RCC 7860 (cell line): ENCODE measurements around the gene SDHC.
"Not testable (repeated sequence)": the region's sequence is repeated elsewhere in the genome, so short reads cannot be mapped to it uniquely, and the experiment has no call there.

ENCODE experiments used
- DNase-seq: peaks from one replicate; pipeline ENCODE4 v3.0.0-alpha.2; 2015; ENCODE audit warnings: low spot score
- FAIRE-seq: peaks from 2 replicates; lab custom pipeline; 2012; peaks lifted over from hg19 to GRCh38; lab: Jason Lieb, UNC

SDHC gene

GRCh38 chr1:161381707-161382106, 67.5 kb downstream of the SDHC start:
- DNase-seq (no peak), FAIRE-seq (no peak)

- FAIRE-seq (peak; percentile 83), DNase-seq (peak; percentile 57)
Observed at GRCh38 chr1:161382214-161383019, 68.2 kb downstream of the SDHC start.

DNA sequence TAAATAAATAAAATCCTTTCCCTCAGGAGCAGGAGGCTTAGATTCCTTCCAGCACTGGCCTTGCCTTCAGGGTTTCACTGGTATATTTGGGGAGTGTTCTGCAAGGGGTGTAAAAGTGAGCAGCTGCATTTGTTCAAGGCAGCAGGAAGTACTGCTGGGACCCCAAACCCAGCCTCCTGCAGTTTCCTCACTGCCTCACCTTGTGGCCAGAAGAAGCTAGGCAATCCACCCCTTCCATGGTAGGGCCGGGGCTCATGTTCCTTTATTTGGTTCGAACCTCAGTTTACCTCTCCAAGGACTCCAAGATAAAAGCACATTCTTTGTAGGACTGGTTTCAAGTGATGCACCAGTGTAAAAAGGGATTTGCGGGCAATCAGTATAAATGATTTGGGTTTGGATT, 74.5 kb downstream of the SDHC start:
- no peak for DNase-seq
- no peak for FAIRE-seq

DNA sequence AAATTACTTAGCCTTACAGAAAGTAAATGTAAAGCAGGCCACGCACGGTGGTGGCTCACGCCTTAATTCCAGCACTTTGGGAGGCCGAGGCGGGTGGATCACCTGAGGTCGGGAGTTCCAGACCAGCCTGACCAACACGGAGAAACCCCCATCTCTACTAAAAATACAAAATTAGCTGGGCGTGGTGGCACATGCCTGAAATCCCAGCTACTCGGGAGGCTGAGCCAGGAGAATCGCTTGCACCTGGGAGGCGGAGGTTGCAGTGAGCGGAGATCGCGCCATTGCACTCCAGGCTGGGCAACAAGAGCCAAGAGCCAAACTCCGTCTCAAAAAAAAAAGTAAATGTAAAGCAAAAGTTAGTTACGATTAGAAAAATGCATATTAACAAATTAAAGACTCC, 75.0 kb downstream of the SDHC start:
- DNase-seq, FAIRE-seq: not testable (repeated sequence)

DNA sequence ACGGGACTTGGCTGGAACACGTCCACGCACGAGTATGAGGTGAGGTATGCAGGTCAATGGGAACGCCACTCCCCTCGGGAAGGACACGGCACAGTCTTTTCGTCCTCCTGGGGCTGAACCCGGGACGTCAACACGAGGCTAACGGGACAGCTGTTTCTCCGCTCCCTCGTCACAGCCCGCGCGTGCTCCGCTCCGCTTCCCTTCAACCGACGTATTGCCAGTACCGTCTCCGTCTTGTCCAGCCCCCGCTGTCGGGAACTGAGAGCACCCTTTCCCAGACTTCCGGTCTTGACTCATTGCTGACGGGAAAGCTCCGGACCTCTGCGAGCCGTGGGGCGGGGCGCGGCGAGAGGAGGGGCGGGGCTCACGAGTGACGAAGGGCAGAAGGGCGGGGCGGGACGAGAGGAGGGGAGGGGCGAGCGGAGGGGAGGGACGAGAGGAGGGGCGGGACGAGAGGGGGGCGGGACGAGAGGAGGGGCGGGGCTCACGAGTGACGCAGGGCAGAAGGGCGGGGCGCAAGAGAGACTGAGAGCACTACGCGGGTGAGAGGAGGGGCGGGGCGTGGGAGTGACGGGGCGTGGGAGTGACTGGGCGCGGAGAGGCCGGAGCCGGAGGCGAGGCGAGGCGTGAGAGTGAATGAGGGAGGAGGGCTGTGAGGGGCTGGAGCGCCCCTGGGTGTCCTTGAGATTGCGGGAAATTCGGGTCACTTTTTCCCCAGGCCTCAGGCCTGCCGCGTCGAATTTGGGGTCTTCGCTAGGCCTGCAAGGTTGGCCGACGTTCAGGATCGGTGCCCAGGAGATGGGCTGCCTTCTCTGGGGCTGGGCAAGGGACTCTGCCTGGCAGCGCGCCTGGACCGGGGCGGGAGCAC, 75.7 kb downstream of the SDHC start:
- FAIRE-seq (no peak), DNase-seq (peak; percentile 95)

DNA sequence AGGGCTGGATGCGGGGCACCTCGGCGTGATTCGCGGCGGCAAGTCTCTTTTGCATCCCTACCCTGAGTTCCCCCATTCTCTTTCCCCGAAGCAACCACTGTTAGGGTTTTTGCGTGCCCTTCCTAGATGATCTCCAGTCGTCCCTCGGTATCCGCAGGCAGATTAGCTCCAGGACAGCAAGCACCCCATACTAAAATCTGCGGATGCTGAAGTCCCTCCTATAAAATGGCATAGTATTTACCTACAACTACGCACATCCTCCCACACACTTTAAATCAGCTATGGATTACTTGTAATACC, 76.3 kb downstream of the SDHC start:
- FAIRE-seq: no peak

GRCh38 chr1:161391136-161391535, 77.0 kb downstream of the SDHC start:
- not testable (repeated sequence) for DNase-seq, FAIRE-seq

More for the DNA sequence above, 76.3 kb downstream of the SDHC start:
- no peak for DNase-seq

DNA sequence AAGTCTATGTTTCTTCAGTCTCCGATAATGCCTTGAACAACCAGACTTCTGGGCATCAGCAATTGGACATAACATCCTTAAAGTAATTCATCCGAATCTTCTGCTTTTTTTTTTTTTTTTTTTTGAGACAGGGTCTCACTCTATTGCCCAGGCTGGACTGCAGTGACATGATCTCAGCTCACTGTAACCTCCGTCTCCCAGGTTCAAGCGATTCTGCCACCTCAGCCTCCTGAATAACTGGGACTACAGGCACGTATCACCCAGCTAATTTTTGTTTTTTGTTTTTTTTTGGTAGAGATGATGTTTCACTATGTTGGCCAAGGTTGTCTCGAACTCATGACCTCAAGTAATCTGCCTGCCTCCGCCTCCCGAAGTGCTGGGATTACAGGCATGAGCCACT, 77.4 kb downstream of the SDHC start:
- DNase-seq: no peak
- FAIRE-seq: no peak

- FAIRE-seq (no peak), DNase-seq (no peak)
Observed at GRCh38 chr1:161393151-161393550, 79.0 kb downstream of the SDHC start.

DNA sequence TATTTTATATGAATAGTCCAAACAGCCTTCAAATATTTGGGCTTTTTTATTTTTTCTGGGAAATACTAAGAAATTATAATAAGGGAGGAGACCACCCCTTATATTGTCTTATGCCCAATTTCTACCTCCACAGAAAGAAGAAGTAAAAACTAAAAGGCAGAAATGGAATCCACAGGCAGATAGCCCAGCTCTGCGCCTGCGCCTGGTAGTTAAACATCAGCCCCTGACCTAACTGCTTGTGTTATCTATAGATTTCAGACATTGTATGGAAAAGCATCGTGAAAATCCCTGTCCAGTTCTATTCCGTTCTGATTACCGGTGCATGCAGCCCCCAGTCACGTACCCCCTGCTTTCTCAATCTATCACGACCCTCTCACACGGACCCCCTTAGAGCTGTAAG, 82.9 kb downstream of the SDHC start:
- not testable (repeated sequence) for FAIRE-seq, DNase-seq

DNA sequence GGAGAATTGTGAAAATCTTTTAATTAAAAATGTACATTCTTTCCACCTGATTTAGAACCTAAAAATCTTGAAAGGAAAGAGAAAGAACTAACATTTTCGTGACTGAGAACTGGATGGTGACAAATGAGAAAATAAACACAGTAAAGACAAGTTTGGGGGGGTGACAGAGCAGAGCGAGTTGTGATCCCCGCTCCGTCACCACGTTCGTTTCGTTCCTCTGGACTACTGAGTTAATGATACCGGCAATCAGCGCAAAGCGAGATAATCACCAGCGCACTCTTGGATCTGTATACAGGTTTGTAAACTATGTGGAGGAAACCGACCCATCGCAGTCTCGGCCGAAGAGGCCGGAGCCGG, 84.7 kb downstream of the SDHC start:
- FAIRE-seq (no peak), DNase-seq (no peak)

DNA sequence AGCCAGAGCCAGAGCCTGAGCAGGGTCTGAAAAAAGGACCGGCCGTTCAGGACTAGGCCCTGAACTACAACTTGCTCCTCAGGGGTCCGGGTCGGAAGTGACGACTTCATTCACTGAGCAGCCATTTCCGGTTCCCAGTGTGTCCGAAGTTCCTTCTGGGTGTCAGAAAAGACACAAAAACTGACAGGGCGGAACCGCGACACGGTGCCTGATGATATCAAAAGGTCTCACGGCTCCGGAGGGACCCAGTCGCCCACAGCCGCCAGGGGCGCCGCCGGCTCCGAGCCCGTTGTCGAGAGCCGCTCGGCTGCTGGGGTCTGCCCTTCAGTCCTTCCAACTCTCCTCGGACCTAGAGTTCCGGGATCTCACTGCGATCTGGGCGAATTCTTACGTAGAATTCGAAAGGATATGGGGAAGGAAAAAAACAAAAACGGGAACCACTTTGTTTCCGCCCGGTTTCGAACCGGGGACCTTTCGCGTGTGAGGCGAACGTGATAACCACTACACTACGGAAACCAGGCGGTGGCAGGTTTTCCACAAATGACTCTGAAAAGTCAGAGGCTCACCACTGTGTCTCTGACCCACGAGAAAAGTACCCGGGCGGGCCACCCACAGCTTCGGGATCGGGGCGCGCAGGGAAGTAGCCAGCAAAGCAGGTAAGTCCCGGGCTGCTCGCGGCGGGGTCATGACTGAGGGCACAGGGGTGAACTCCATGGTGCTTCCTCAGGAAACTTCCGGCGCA, 85.2 kb downstream of the SDHC start:
- peak; percentile 94 for DNase-seq
- peak; percentile 2 for FAIRE-seq

DNA sequence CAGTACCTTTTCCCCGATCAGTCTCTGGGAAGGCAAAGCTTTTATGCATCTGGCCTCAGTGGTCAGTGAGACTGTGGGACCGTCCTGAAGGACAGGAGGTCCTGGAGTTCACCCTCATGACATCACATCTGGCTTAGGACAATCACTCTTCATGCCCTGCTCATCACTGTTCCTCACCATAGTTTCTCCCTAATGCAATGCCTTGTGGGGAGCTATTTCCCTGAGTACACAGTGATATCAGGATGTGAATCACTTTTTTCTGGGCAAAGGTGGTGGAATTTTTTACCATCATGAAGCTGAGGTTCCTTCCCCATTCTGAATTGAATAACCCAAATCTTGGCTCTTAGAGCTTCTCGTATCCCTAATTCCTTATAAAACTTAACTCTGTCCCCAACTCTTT, 88.3 kb downstream of the SDHC start:
- DNase-seq (no peak), FAIRE-seq (no peak)

GRCh38 chr1:161404051-161404597, 89.9 kb downstream of the SDHC start:
- FAIRE-seq (no peak), DNase-seq (no peak)

GRCh38 chr1:161406551-161406950, 92.4 kb downstream of the SDHC start:
- DNase-seq, FAIRE-seq: not testable (repeated sequence)

- FAIRE-seq (no peak), DNase-seq (no peak)
Observed at GRCh38 chr1:161407451-161407985, 93.3 kb downstream of the SDHC start.

- DNase-seq (no peak), FAIRE-seq (no peak)
Observed at GRCh38 chr1:161408429-161409052, 94.4 kb downstream of the SDHC start.

DNA sequence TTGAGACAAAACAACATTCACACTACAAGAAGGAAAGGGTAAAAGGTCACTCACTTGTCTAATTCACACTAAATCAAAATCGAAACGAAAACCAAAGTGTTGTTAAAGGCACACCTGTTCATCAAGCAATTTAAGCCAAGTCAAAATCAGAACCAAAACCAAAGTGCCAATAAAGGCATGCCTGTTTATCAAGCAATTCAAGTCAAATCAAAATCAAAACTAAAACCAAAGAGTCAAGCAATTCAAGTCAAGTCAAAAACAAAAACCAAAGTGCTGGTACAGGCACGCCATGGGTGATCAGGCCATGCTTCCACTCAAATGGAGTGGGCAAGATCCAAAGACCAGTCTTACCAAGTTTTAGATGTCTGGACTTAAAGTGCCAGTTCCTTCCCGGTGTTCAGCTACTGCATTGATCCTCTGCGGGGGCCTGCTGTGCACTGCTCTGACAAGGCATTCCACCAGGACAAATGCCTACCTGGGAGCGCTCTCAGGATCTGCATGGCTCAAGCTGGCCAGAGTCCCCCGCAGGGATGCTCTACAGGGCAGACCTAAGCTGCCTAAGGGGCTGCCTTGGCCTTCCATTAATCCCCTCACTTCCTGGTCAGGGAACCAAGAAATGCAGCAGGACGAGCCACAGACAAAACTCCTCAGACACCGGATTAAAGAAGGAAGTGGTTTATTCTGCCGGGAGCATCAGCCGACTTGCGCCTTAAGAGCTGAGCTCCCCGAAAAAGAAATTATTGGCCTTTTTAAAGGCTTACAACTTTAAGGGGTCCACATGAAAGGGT, 95.9 kb downstream of the SDHC start:
- not testable (repeated sequence) for DNase-seq, FAIRE-seq

DNA sequence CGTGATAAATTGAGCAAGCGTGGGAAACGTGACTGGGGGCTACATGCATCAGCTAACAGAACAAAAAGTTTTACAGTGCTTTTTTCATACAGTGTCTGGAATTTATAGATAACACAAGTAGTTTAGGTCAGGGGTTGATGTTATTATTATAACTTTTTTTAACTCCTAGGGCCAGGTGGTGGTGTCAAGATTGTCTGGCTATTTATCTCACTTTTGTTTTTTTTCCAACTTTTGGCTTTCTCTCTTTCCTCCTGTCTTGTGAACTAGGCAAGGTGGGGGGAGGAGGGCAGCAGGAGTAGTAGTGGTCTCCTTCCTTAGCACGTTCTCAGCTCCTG, 96.4 kb downstream of the SDHC start:
- DNase-seq, FAIRE-seq: not testable (repeated sequence)
